HG03457 (cell line): ENCODE results near the gene UCP1.
"Not testable (repeated sequence)": the region's sequence is repeated elsewhere in the genome, so short reads cannot be mapped to it uniquely, and the experiment has no call there.

Experiments used
- ATAC-seq: cut with Tn5 transposase; IDR thresholded peaks from one replicate; pipeline ENCODE4 v1.9.1; 2021; ENCODE audit warnings: moderate number of reproducible peaks; ENCODE audit not compliant: unreplicated experiment

The UCP1 gene

DNA sequence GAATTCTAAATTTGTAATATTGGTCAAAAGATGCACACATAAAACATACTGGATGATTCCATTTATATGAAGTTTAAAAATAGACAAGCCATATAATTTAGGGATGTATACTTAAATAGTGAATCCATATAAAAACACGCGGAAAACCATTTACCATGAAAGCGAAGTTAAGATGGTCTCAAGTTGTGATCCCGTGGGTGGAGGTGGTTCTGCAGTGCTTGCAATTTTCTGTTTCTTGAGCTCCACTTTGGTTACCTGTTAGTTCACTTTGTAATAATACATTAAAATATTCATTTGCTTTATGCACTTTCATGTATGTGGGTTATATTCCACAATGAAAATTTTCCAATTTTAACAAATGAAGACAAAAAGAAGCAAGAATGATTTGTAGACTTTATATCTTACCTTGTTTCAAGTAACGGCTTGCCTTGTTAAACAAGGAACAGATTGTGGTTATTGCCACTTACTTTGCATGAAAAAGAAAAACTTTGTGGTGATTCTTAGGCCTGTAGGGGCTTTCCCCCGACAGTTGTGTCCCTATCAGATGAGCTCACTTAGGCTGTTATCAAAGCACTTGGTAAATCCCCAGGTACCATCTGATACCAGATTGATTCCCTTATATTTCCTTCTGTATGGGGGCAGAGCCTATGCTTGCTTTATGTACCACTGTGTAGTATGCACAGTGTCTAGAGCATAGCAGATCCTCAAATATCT, 12.2 kb downstream of the UCP1 start:
- peak; percentile 100 for ATAC-seq

- no peak for ATAC-seq
Observed at GRCh38 chr4:140533951-140534480, 34.7 kb downstream of the UCP1 start.

- ATAC-seq = no peak
Observed at GRCh38 chr4:140529434-140529833, 39.3 kb downstream of the UCP1 start.

GRCh38 chr4:140523857-140524742, 44.7 kb downstream of the UCP1 start, which contains the start of gene ELMOD2:
TSS of gene ELMOD2 (plus strand) at chr4:140524168. CDS start at chr4:140525429, 1,261 bp downstream.
- ATAC-seq = peak; percentile 100

GRCh38 chr4:140523370-140523856, 45.3 kb downstream of the UCP1 start:
- ATAC-seq = no peak

DNA sequence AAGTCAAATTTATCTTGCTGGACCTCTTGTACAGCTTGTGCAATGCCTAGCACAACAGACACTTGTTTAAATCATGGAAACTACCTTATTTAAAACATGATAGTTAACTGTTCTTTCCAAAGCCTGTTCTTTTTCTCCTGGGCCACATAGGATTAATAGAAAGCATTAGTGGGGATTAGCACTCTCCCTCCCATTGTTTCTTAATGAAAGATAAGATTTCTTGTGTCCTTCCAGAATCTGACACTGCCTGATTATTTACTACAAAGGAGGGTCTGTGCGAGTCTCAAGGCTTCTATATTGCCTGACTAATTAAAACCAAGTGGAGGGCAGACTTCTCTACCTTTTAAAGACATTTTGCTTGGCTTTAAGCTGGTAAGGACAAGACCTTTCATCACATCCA, 53.3 kb downstream of the UCP1 start:
- no peak for ATAC-seq

GRCh38 chr4:140513765-140514164, 55.0 kb downstream of the UCP1 start:
- not testable (repeated sequence) for ATAC-seq
